Heart left ventricle (tissue), 16 donors: ENCODE measurements around the gene FARP1. TPM values are rescaled to one million over a fixed set of nuclear protein-coding genes. Genes with fewer than 3 reads are reported as not detected.

Experiments
- ATAC-seq, 4 donors: fragments of 200-7000 bp; cut with Tn5 transposase; one replicate each; pipeline ENCODE4 v1.9.1; 2020 to 2022; ENCODE audit warnings: moderate library complexity in 4 of 4, mild to moderate bottlenecking in 3 of 4, moderate number of reproducible peaks in 1 of 4
- DNase-seq, 5 donors: peaks; one replicate each; pipeline ENCODE4 v3.0.0-alpha.2; 2020
- H3K27ac ChIP-seq, 12 donors: fragments of 200-600 bp; sonication (generic) in 4 of 12; one replicate each; pipeline versions ENCODE4 v1.5.0 to v1.8.0; 2016 to 2022; ENCODE audit warnings: mild to moderate bottlenecking in 2 of 12
- H3K27me3 ChIP-seq, 9 donors: fragments of 200-600 bp; sonication (generic) in 2 of 9; one replicate each; pipeline versions ENCODE4 v1.5.1 to v1.8.0; 2016 to 2022; ENCODE audit warnings: mild to moderate bottlenecking in 3 of 9
- H3K36me3 ChIP-seq, 9 donors: fragments of 200-600 bp; sonication (generic) in 2 of 9; one replicate each; pipeline versions ENCODE4 v1.5.0 to v1.8.0; 2018 to 2022; ENCODE audit warnings: mild to moderate bottlenecking in 2 of 9
- H3K4me1 ChIP-seq, 12 donors: fragments of 200-600 bp; sonication (generic) in 4 of 12; one replicate each; pipeline versions ENCODE4 v1.5.0 to v1.8.0; 2016 to 2022; ENCODE audit warnings: mild to moderate bottlenecking in 3 of 12
- H3K4me3 ChIP-seq, 12 donors: fragments of 200-600 bp; sonication (generic) in 4 of 12; one replicate each; pipeline versions ENCODE4 v1.5.0 to v1.8.0; 2017 to 2022; ENCODE audit warnings: mild to moderate bottlenecking in 9 of 12, moderate library complexity in 4 of 12
- H3K9me3 ChIP-seq, 12 donors: fragments of 200-600 bp; sonication (generic) in 4 of 12; one replicate each; pipeline versions ENCODE4 v1.5.0 to v1.8.0; 2016 to 2022; ENCODE audit warnings: mild to moderate bottlenecking in 1 of 12
- CTCF ChIP-seq, 12 donors: fragments of 200-600 bp; sonication (generic) in 4 of 12; IDR thresholded peaks; one replicate each; pipeline versions ENCODE4 v1.5.0 to v1.8.0; 2018 to 2022; ENCODE audit warnings: antibody characterized with exemption in 12 of 12, mild to moderate bottlenecking in 5 of 12
- POLR2A ChIP-seq, 2 donors: fragments of 450-650 bp; IDR thresholded peaks; one replicate each; pipeline ENCODE4 v1.6.1; 2017; ENCODE audit warnings: antibody characterized with exemption in 2 of 2, mild to moderate bottlenecking in 2 of 2, moderate library complexity in 2 of 2
- WGBS, 4 donors: extraction: QIAGEN DNeasy Blood & Tissue Kit in 2 of 4; methylation state at CpG; one replicate each; pipeline versions ENCODE4 v1.1.5 to v1.1.7; 2013 to 2018; 5-methylcytosine and 5-hydroxymethylcytosine counted together
- intact Hi-C, 10 donors: fragments of 100-400 bp; cut with DNase I; formaldehyde crosslinking; loops; one replicate each; pipeline versions ENCODE4 v1.11.1 to v1.14.2; 2022
- polyA plus RNA-seq, 2 donors: library from polyadenylated mRNA; stranded (reverse); fragments of 200-250 nt; gene quantifications; one replicate each; pipeline ENCODE4 v1.2.3, GENCODE V29; 2013
- total RNA-seq, 9 donors: library from RNA; depleted of rRNA in 2 of 9; stranded (reverse); fragments of >200 nt in 2 of 9; fragmentation: NEBNext Ultra II Directional in 3 of 9; extraction: Animal tissue kit (Norgen Biotek cat#: 25700) in 3 of 9; gene quantifications; one replicate each; pipeline versions ENCODE4 v1.1.0 to v1.2.4, GENCODE V29; 2016 to 2023
- donor health status: ischemic (EF 13 %, LVEDD 7.1; RV severe dilation, severe dysfunction).
- donor health status: healthy with polysubstance abuse.
- donor health status: DM: no; HTN: yes; CAD: no.
- donor health status: DM: no; HTN: no; CAD: no.
- donor health status: ischemic (EF 25% LVEDD 6.9; RV normal size, moderate dysfunction).
- donor health status: ischemic (EF 25% LVEDD 5.7; RV mildly dilated, moderate dysfunction).
- donor health status: healthy.
- donor health status: DM: yes; HTN: yes; CAD: no.
- donor health status: ischemic (EF 35%, LVEDD 5.7; RV mildly dilated, moderate dysfunction).
- donor health status: nonischemic (EF 11% LVEDD 7.7; RV severe dilation, severe dysfunction).
- donor health status: DM: yes; HTN: yes; CAD: no.
- donor health status: PGD.
- donor health status: ischemic (EF 29% LVEDD 5.4; RV normal size, mild dysfunction).
- donor health status: nonischemic (EF 23%, LVEDD 6.1; RV moderate dilation, normal function).

The FARP1 gene
- total and polyA plus RNA-seq, 11 donors: 7.7 to 51.8 (median 22.3) TPM

DNA sequence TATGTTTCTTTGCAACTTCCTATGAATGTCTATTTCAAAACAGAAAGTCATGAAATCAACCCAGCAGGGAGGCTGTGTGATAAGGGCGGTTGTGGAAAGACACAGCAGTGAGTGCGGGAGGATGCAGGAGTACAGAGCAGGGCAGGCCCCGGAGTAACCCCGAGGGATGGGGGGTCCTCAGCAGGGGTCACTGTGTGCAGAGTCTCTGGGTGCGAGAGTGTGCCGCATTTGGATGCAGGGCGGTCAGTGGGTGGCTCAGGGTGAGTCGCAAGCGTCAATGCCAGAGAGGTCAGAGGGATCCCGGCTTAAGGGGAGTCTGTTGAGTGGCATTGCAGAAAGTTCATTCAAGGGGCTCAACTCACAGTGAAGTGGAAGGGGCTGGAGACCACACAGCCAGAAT lies 286.2 kb downstream of the FARP1 start:
- intact Hi-C loops: loop anchor here in 2 of 10 donors (5.0 to 10.0 kb wide), 2 partner anchors 287 to 574 kb away; partner anchors contain the start of gene FARP1 (in 1 of the 2)
- Histone ChIP-seq H3K27me3 (no peaks in the 10 kb centered on the region), H3K9me3 (no peaks in the 10 kb centered on the region), H3K4me1 (peaks cover 0 to 9% (median 0%) of the 10 kb centered on the region in 12 donors), H3K36me3 (peaks cover 0 to 37% (median 8%) of the 10 kb centered on the region in 9 donors), H3K27ac (no peak overlapping the region), H3K4me3 (no peak overlapping the region)
- TF ChIP-seq POLR2A (IDR thresholded peaks at IDR 0.05): no peak
- no peak for TF ChIP-seq CTCF (IDR thresholded peaks at IDR 0.05)
- no peak for DNase-seq
- no peak for ATAC-seq
- 77 to 83% (median 79%) methylated on average over 10 of the region's 10 CpGs for WGBS, 4 donors

DNA sequence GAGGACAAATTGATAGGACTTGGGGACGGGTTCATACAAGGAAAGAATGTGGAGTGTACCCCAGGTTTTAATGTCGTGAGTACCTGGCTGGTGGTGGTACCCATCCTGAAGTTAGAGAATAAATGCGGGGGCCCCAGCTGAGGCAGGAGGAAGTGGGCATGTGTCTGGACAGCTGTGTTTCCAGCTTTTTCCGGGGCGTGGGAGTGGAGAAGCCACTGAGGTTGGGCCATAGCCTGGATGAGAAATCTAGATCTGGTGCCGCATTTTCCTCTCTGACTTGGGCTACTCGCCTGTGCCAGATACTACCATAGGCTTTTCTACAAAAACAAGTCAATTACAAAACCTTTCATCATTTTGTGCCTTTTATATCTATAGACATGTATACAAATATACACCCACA lies 286.6 kb downstream of the FARP1 start:
- ATAC-seq (no peak), DNase-seq (no peak)
- H3K9me3 ChIP-seq: no peaks in the 10 kb centered on the region
- no peaks in the 10 kb centered on the region for H3K27me3 ChIP-seq
- WGBS, 4 donors: 85 to 94% (median 91%) methylated on average over 7 of the region's 7 CpGs
- H3K36me3 ChIP-seq: peaks cover 0 to 33% (median 8%) of the 10 kb centered on the region in 9 donors
- H3K4me1 ChIP-seq: peaks cover 0 to 9% (median 0%) of the 10 kb centered on the region in 12 donors
- TF ChIP-seq POLR2A (IDR thresholded peaks at IDR 0.05): no peak
- TF ChIP-seq CTCF (IDR thresholded peaks at IDR 0.05): no peak
- H3K4me3 ChIP-seq: no peak overlapping the region
- H3K27ac ChIP-seq: no peak overlapping the region
- intact Hi-C loops: loop anchor here in 2 of 10 donors (5.0 to 10.0 kb wide), 2 partner anchors 287 to 575 kb away; partner anchors contain the start of gene FARP1 (in 1 of the 2)

DNA sequence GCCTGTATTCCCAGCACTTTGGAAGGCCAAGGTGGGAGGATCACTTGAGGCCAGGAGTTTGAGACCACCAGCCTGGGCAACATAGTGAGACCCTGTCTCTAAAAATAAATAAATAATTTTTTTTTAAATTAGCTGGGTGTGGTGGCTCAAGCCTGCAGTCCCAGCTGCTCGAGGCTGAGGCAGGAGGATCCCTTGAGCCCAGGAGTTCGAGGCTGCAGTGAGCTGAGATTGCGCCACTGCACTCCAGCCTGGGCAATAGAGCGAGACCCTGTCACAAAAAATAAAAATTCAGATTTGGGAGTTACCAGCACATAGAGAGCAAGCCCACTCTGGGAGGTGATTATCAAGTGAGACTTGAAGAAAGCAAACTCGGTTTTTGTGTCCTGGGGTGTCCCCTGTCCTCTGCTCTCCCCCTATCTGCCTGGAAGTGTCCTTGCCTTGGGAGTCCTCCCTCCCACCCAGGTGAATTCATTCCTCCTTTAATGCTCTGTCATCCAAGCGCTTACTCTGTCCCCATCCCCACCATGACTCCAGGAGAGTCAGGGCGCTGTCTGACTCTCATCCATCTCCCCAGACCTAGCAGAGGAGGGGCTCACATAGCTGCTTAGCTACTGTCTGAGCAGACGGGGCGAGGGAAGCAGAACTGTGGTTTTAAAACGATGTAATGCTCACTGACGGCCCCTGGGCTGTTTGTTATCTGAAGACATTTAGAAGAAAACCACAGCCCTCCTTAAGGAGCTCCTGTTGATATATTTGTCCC lies 287.3 kb downstream of the FARP1 start:
- no peak overlapping the region for H3K27ac ChIP-seq
- H3K27me3 ChIP-seq: no peaks in the 10 kb centered on the region
- DNase-seq: no peak
- no peaks in the 10 kb centered on the region for H3K9me3 ChIP-seq
- intact Hi-C loops: loop anchor here in 2 of 10 donors (5.0 to 10.0 kb wide), 2 partner anchors 288 to 575 kb away; partner anchors contain the start of gene FARP1 (in 1 of the 2)
- 80 to 88% (median 84%) methylated on average over 11 of the region's 11 CpGs for WGBS, 4 donors
- no peak for TF ChIP-seq CTCF (IDR thresholded peaks at IDR 0.05)
- ATAC-seq: no peak
- H3K4me1 ChIP-seq: peaks cover 0 to 9% (median 0%) of the 10 kb centered on the region in 12 donors
- no peak overlapping the region for H3K4me3 ChIP-seq
- H3K36me3 ChIP-seq: peaks cover 0 to 26% (median 8%) of the 10 kb centered on the region in 9 donors

GRCh38 chr13:98432638-98433037 lies 289.7 kb downstream of the FARP1 start:
- H3K9me3 ChIP-seq: no peaks in the 10 kb centered on the region
- WGBS, 4 donors: 96 to 99% (median 98%) methylated on average over 11 of the region's 11 CpGs
- H3K4me1 ChIP-seq: peaks cover 0 to 5% (median 0%) of the 10 kb centered on the region in 12 donors
- H3K27me3 ChIP-seq: no peaks in the 10 kb centered on the region
- DNase-seq: no peak
- TF ChIP-seq POLR2A (IDR thresholded peaks at IDR 0.05): no peak
- TF ChIP-seq CTCF (IDR thresholded peaks at IDR 0.05): no peak
- intact Hi-C loops: no loop called here
- ATAC-seq: no peak
- no peak overlapping the region for H3K27ac ChIP-seq
- peaks cover 0 to 17% (median 5%) of the 10 kb centered on the region in 9 donors for H3K36me3 ChIP-seq
- no peak overlapping the region for H3K4me3 ChIP-seq
